A204.1 (cell line): Measurements from ENCODE around the gene GATAD2B.
"Not testable (repeated sequence)": the region's sequence is repeated elsewhere in the genome, so short reads cannot be mapped to it uniquely, and the experiment has no call there.

Source experiments
- FAIRE-seq: peaks from 2 replicates; lab custom pipeline; 2012; peaks lifted over from hg19 to GRCh38; lab: Jason Lieb, UNC

Gene GATAD2B

GRCh38 chr1:153929981-153930948, 7.5 kb upstream of the GATAD2B start:
- no peak for FAIRE-seq

- FAIRE-seq = no peak
Measured at GRCh38 chr1:153929426-153929825, 6.7 kb upstream of the GATAD2B start.

- no peak for FAIRE-seq
Measured at GRCh38 chr1:153928791-153929341, 6.1 kb upstream of the GATAD2B start.

GRCh38 chr1:153928245-153928644, 5.5 kb upstream of the GATAD2B start:
- no peak for FAIRE-seq

GRCh38 chr1:153926405-153926804, 3.6 kb upstream of the GATAD2B start:
- no peak for FAIRE-seq

GRCh38 chr1:153922076-153922971, 448 bp downstream of the GATAD2B start:
- FAIRE-seq = no peak

- no peak for FAIRE-seq
Measured at GRCh38 chr1:153921803-153922075, 1.0 kb downstream of the GATAD2B start.

GRCh38 chr1:153921080-153921802, 1.5 kb downstream of the GATAD2B start:
- no peak for FAIRE-seq

GRCh38 chr1:153919876-153920852, 2.6 kb downstream of the GATAD2B start:
- FAIRE-seq = no peak

- no peak for FAIRE-seq
Measured at GRCh38 chr1:153916297-153916696, 6.5 kb downstream of the GATAD2B start.

- no peak for FAIRE-seq
Measured at GRCh38 chr1:153912349-153912748, 10.4 kb downstream of the GATAD2B start.

- not testable (repeated sequence) for FAIRE-seq
Measured at GRCh38 chr1:153910560-153910959, 12.2 kb downstream of the GATAD2B start.

GRCh38 chr1:153908071-153908470, 14.7 kb downstream of the GATAD2B start:
- FAIRE-seq = no peak

GRCh38 chr1:153907134-153907533, 15.6 kb downstream of the GATAD2B start:
- FAIRE-seq = no peak

- no peak for FAIRE-seq
Measured at GRCh38 chr1:153906396-153906795, 16.4 kb downstream of the GATAD2B start.

- FAIRE-seq = not testable (repeated sequence)
Measured at GRCh38 chr1:153905908-153906307, 16.9 kb downstream of the GATAD2B start.

GRCh38 chr1:153903841-153904455, 18.8 kb downstream of the GATAD2B start:
- no peak for FAIRE-seq

GRCh38 chr1:153899509-153899908, 23.3 kb downstream of the GATAD2B start:
- FAIRE-seq = no peak

- not testable (repeated sequence) for FAIRE-seq
Measured at GRCh38 chr1:153895866-153896265, 26.9 kb downstream of the GATAD2B start.

GRCh38 chr1:153891042-153891441, 31.7 kb downstream of the GATAD2B start:
- FAIRE-seq = not testable (repeated sequence)
